MM.1S (cell line): Measurements from ENCODE around the gene KDM4F.

Source experiments
- DNase-seq: peaks from one replicate; pipeline ENCODE4 v3.0.0-alpha.2; 2015
- H2AFZ ChIP-seq: fragments of 300-600 bp; sonication (generic); 2 replicates; pipeline ENCODE4 v1.6.0; 2016; ENCODE audit warnings: antibody characterized with exemption, low read length
- H3F3A ChIP-seq: fragments of 300-600 bp; sonication (generic); 2 replicates; pipeline ENCODE4 v1.6.1; 2016; ENCODE audit warnings: mild to moderate bottlenecking, antibody characterized with exemption, low read length, moderate library complexity, mixed read lengths; ENCODE audit not compliant: insufficient read depth
- H3K27ac ChIP-seq: fragments of 300-600 bp; sonication (generic); 2 replicates; pipeline ENCODE4 v1.5.1; 2016; ENCODE audit warnings: mild to moderate bottlenecking, low read length
- H3K27me3 ChIP-seq: fragments of 300-600 bp; sonication (generic); replicated peaks from 2 replicates; pipeline ENCODE4 v1.6.0; 2016; ENCODE audit warnings: low read length; ENCODE audit not compliant: insufficient read depth
- H3K36me3 ChIP-seq: fragments of 300-600 bp; sonication (generic); replicated peaks from 2 replicates; pipeline ENCODE4 v1.6.1; 2016; ENCODE audit warnings: mild to moderate bottlenecking, low read length, mixed read lengths; ENCODE audit not compliant: insufficient read depth
- H3K4me1 ChIP-seq: fragments of 300-600 bp; sonication (generic); 2 replicates; pipeline ENCODE4 v1.6.1; 2016; ENCODE audit warnings: low read length, mixed read lengths
- H3K4me2 ChIP-seq: fragments of 300-600 bp; sonication (generic); 2 replicates; pipeline ENCODE4 v1.6.0; 2016; ENCODE audit warnings: low read depth, low read length
- H3K4me3 ChIP-seq: fragments of 300-600 bp; sonication (generic); 2 replicates; pipeline ENCODE4 v1.5.1; 2016; ENCODE audit warnings: low read length, mixed read lengths
- H3K79me2 ChIP-seq: fragments of 300-600 bp; sonication (generic); 2 replicates; pipeline ENCODE4 v1.6.1; 2016; ENCODE audit warnings: mixed run types, low read length, mixed read lengths
- H3K9ac ChIP-seq: fragments of 300-600 bp; sonication (generic); 2 replicates; pipeline ENCODE4 v1.6.1; 2016; ENCODE audit warnings: low read length, mixed read lengths
- H3K9me2 ChIP-seq: fragments of 300-600 bp; sonication (generic); replicated peaks from 2 replicates; pipeline ENCODE4 v1.6.1; 2016; ENCODE audit warnings: mild to moderate bottlenecking, low read length, mixed read lengths; ENCODE audit not compliant: insufficient read depth
- H3K9me3 ChIP-seq: fragments of 300-600 bp; sonication (generic); replicated peaks from 2 replicates; pipeline ENCODE4 v1.6.1; 2016; ENCODE audit warnings: mild to moderate bottlenecking, low read length, mixed read lengths; ENCODE audit not compliant: insufficient read depth
- H4K20me1 ChIP-seq: fragments of 300-600 bp; sonication (generic); 2 replicates; pipeline ENCODE4 v1.6.1; 2016; ENCODE audit warnings: mild to moderate bottlenecking, low read length, moderate library complexity, mixed read lengths; ENCODE audit not compliant: insufficient read depth
- EZH2 ChIP-seq: fragments of 300-600 bp; sonication (generic); optimal IDR thresholded peaks from 2 replicates; pipeline ENCODE3; 2017; ENCODE audit warnings: low read depth, mild to moderate bottlenecking, antibody characterized with exemption, low read length, mixed read lengths
- EZH2phosphoT487 ChIP-seq: fragments of 300-600 bp; sonication (generic); IDR thresholded peaks from 2 replicates; pipeline ENCODE4 v1.6.1; 2018; ENCODE audit warnings: antibody characterized with exemption, low read length
- TF ChIP-seq, protein P1 (sequence below): fragments of 300-600 bp; sonication (generic); IDR thresholded peaks from 2 replicates; pipeline ENCODE4 v1.5.1; 2016; ENCODE audit warnings: antibody characterized with exemption, low read length, mixed read lengths

The KDM4F gene

DNA sequence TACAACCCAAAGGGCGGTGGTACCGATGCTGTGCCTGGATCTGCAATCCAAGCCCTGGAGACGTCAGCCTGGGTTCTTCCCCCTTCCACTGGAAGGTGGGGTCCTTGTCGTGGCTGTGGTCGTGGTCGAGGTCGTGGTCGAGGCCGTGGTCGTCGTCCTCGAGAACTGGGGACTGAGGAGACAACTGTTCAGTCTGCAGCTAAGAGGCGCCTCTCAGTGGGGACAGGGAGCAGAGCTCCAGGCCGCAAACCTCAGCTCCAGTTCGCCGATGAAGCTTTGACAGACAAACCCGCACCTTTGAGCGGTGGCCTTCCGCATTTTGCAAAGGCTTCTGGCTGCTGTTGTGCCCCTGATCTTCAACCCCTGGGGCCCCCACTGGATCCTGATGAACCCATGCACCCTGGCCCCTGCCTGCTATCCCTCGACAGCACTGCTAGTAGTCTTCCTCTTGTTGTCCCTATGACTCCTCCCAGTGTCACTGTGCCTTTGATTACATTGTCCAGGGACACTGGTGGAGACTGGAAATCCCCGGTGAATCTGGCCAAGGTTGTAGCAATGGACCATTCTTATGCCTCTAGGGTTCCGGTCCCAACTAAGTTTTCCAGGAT is 1.5 kb downstream of the KDM4F start:
- no peak overlapping the region for H3K27ac ChIP-seq
- no peaks in the 10 kb centered on the region for H3F3A ChIP-seq
- H3K4me2 ChIP-seq, result no peak overlapping the region
- no peak overlapping the region for H3K9ac ChIP-seq
- H4K20me1 ChIP-seq, result no peaks in the 10 kb centered on the region
- no peaks in the 10 kb centered on the region for H3K36me3 ChIP-seq
- no peak overlapping the region for H2AFZ ChIP-seq
- no peaks in the 10 kb centered on the region for H3K27me3 ChIP-seq
- H3K9me2 ChIP-seq, result no peaks in the 10 kb centered on the region
- H3K9me3 ChIP-seq, result no peaks in the 10 kb centered on the region
- H3K4me3 ChIP-seq, result no peak overlapping the region
- TF ChIP-seq, protein P1, sequence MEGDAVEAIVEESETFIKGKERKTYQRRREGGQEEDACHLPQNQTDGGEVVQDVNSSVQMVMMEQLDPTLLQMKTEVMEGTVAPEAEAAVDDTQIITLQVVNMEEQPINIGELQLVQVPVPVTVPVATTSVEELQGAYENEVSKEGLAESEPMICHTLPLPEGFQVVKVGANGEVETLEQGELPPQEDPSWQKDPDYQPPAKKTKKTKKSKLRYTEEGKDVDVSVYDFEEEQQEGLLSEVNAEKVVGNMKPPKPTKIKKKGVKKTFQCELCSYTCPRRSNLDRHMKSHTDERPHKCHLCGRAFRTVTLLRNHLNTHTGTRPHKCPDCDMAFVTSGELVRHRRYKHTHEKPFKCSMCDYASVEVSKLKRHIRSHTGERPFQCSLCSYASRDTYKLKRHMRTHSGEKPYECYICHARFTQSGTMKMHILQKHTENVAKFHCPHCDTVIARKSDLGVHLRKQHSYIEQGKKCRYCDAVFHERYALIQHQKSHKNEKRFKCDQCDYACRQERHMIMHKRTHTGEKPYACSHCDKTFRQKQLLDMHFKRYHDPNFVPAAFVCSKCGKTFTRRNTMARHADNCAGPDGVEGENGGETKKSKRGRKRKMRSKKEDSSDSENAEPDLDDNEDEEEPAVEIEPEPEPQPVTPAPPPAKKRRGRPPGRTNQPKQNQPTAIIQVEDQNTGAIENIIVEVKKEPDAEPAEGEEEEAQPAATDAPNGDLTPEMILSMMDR, result no peak
- TF ChIP-seq EZH2phosphoT487, result no peak
- no peak for TF ChIP-seq EZH2
- no peak for DNase-seq
- H3K79me2 ChIP-seq, result no peaks in the 10 kb centered on the region
- H3K4me1 ChIP-seq, result no peaks in the 10 kb centered on the region

DNA sequence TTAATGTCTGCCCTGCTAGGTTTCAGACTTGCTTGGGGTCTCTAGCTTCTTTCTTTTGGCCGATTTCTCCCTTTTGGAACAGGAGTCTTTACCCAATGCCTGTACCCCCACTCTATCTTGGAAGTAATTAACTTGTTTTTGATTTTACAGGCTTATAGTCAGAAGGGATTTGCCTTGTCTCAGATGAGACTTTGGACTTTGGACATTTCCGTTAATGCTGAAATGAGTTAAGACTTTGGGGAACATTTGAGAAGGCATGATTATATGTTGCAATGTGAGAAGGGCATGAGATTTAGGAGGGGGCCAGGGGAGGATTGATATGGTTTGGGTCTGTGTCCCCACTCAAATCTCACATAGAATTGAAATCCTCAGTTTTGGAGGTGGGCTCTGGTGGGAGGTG is 5.1 kb downstream of the KDM4F start:
- H3K36me3 ChIP-seq, result no peaks in the 10 kb centered on the region
- no peaks in the 10 kb centered on the region for H3F3A ChIP-seq
- H4K20me1 ChIP-seq, result no peaks in the 10 kb centered on the region
- H3K4me2 ChIP-seq, result no peak overlapping the region
- no peak overlapping the region for H3K4me3 ChIP-seq
- H3K4me1 ChIP-seq, result no peaks in the 10 kb centered on the region
- H2AFZ ChIP-seq, result no peak overlapping the region
- no peaks in the 10 kb centered on the region for H3K9me2 ChIP-seq
- H3K9ac ChIP-seq, result no peak overlapping the region
- no peak overlapping the region for H3K27ac ChIP-seq
- H3K79me2 ChIP-seq, result no peaks in the 10 kb centered on the region
- no peak for DNase-seq
- no peaks in the 10 kb centered on the region for H3K27me3 ChIP-seq
- no peaks in the 10 kb centered on the region for H3K9me3 ChIP-seq
- TF ChIP-seq, protein P1, result no peak
- no peak for TF ChIP-seq EZH2
- TF ChIP-seq EZH2phosphoT487, result no peak

DNA sequence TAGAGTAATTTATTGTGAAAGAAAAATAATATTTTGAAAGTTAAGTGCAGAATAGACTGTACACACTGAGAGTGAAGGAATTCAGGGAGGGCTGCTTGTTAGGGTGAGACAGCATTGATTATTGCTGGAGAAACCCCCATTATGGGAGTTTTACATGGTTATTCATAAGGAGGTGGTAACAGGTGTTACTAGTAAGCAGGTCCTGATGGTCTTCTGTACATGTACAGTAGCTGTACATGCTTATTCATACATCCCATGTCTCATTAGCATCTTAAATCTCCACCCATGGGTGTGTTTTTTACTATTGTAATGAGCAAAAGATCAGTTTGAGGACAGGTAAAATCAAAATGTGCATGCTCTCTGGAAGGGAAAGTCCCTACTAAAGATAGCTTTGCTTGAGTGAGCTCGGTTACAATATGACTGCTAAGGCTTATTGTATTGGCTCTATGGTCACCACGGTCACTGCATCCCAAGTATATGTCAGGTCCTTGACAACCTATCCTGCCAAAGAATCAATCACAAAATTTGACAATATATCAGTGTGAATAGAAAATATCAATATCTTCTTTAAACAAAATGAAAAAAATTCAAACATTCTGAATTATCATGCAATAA is 6.2 kb downstream of the KDM4F start:
- no peak for DNase-seq
- Histone ChIP-seq H3K9me2 (no peaks in the 10 kb centered on the region), H3K36me3 (no peaks in the 10 kb centered on the region), H3K79me2 (no peaks in the 10 kb centered on the region), H3K4me3 (no peak overlapping the region), H3F3A (no peaks in the 10 kb centered on the region), H3K4me1 (no peaks in the 10 kb centered on the region), H3K27me3 (no peaks in the 10 kb centered on the region), H4K20me1 (no peaks in the 10 kb centered on the region), H3K9ac (no peak overlapping the region), H3K4me2 (no peak overlapping the region), H2AFZ (no peak overlapping the region), H3K9me3 (no peaks in the 10 kb centered on the region), H3K27ac (no peak overlapping the region)
- TF ChIP-seq, protein P1, result no peak
- TF ChIP-seq EZH2phosphoT487 (no peak), EZH2 (no peak)
